KMS-11 (cell line): ENCODE measurements around the gene HOXD9.

Experiments used
- H2AFZ ChIP-seq: fragments of 200-600 bp; sonication (generic); 2 replicates; pipeline ENCODE4 v1.6.1; 2016; ENCODE audit warnings: antibody characterized with exemption, mixed run types, low read depth
- H3K27ac ChIP-seq: fragments of 200-600 bp; sonication (generic); 2 replicates; pipeline ENCODE4 v1.6.1; 2016; ENCODE audit warnings: mild to moderate bottlenecking, mixed run types
- H3K27me3 ChIP-seq: fragments of 200-600 bp; sonication (generic); 2 replicates; pipeline ENCODE4 v1.6.1; 2017; ENCODE audit warnings: mild to moderate bottlenecking, low read depth, mixed run types, moderate library complexity; ENCODE audit not compliant: insufficient read depth
- H3K36me3 ChIP-seq: fragments of 200-600 bp; sonication (generic); 2 replicates; pipeline ENCODE4 v1.6.1; 2017; ENCODE audit warnings: mild to moderate bottlenecking, mixed run types; ENCODE audit not compliant: insufficient read depth
- H3K4me1 ChIP-seq: fragments of 200-600 bp; sonication (generic); 2 replicates; pipeline ENCODE4 v1.6.1; 2016; ENCODE audit warnings: mild to moderate bottlenecking, low read depth, mixed run types; ENCODE audit not compliant: poor library complexity, severe bottlenecking
- H3K4me2 ChIP-seq: fragments of 200-600 bp; sonication (generic); 2 replicates; pipeline ENCODE4 v1.7.0; 2016; ENCODE audit warnings: mild to moderate bottlenecking, mixed run types
- H3K4me3 ChIP-seq: fragments of 200-600 bp; sonication (generic); IDR thresholded peaks from 2 replicates; pipeline ENCODE4 v1.6.1; 2017; ENCODE audit warnings: low read depth, low read length, mixed read lengths; ENCODE audit not compliant: insufficient read depth
- H3K79me2 ChIP-seq: fragments of 200-600 bp; sonication (generic); 2 replicates; pipeline ENCODE4 v1.6.1; 2016; ENCODE audit warnings: low read depth, mixed run types; ENCODE audit not compliant: insufficient read depth
- H3K9ac ChIP-seq: fragments of 200-600 bp; sonication (generic); 2 replicates; pipeline ENCODE4 v1.6.1; 2016; ENCODE audit warnings: mild to moderate bottlenecking, mixed run types
- H4K20me1 ChIP-seq: fragments of 200-600 bp; sonication (generic); 2 replicates; pipeline ENCODE4 v1.6.1; 2016; ENCODE audit warnings: mild to moderate bottlenecking, mixed run types; ENCODE audit not compliant: insufficient read depth
- TF ChIP-seq, protein P1 (sequence below): fragments of 200-600 bp; sonication (generic); conservative IDR thresholded peaks from 2 replicates; pipeline ENCODE4 v1.6.1; 2017; ENCODE audit warnings: low read depth, mild to moderate bottlenecking, antibody characterized with exemption, low read length, moderate library complexity, mixed read lengths

HOXD9 gene

DNA sequence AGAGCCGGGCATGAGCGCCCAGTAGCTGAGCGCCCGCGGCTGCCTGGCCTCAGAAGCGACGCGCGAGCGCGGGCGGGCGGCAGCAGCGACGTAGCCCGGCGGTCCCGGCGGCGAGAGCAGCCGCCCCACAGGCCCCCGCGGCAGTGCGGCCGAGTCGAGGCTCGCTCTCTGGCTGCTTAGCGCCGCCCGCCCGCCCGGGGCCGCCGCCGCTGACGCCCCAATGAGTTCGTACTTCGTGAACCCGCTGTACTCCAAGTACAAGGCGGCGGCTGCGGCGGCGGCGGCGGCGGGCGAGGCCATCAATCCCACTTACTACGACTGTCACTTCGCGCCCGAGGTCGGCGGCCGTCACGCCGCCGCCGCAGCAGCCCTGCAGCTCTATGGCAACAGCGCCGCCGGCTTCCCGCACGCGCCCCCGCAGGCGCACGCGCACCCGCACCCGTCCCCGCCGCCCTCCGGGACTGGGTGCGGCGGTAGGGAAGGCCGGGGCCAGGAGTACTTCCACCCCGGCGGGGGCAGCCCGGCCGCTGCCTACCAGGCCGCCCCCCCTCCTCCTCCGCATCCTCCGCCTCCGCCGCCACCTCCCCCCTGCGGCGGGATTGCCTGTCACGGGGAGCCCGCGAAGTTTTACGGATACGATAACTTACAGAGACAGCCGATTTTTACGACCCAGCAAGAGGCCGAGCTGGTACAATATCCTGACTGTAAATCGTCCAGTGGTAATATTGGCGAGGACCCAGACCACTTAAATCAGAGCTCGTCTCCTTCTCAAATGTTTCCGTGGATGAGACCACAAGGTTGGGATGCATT is 7.8 kb downstream of the HOXD9 start:
- H3K4me3 ChIP-seq = no peak overlapping the region
- no peak overlapping the region for H3K9ac ChIP-seq
- H3K79me2 ChIP-seq = no peaks in the 10 kb centered on the region
- H4K20me1 ChIP-seq = no peaks in the 10 kb centered on the region
- H3K4me1 ChIP-seq = peaks cover 7% of the 10 kb centered on the region
- H3K27me3 ChIP-seq = no peaks in the 10 kb centered on the region
- no peak overlapping the region for H3K27ac ChIP-seq
- H3K36me3 ChIP-seq = no peaks in the 10 kb centered on the region
- TF ChIP-seq, protein P1, sequence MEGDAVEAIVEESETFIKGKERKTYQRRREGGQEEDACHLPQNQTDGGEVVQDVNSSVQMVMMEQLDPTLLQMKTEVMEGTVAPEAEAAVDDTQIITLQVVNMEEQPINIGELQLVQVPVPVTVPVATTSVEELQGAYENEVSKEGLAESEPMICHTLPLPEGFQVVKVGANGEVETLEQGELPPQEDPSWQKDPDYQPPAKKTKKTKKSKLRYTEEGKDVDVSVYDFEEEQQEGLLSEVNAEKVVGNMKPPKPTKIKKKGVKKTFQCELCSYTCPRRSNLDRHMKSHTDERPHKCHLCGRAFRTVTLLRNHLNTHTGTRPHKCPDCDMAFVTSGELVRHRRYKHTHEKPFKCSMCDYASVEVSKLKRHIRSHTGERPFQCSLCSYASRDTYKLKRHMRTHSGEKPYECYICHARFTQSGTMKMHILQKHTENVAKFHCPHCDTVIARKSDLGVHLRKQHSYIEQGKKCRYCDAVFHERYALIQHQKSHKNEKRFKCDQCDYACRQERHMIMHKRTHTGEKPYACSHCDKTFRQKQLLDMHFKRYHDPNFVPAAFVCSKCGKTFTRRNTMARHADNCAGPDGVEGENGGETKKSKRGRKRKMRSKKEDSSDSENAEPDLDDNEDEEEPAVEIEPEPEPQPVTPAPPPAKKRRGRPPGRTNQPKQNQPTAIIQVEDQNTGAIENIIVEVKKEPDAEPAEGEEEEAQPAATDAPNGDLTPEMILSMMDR = no peak
- H2AFZ ChIP-seq = no peak overlapping the region
- no peak overlapping the region for H3K4me2 ChIP-seq

DNA sequence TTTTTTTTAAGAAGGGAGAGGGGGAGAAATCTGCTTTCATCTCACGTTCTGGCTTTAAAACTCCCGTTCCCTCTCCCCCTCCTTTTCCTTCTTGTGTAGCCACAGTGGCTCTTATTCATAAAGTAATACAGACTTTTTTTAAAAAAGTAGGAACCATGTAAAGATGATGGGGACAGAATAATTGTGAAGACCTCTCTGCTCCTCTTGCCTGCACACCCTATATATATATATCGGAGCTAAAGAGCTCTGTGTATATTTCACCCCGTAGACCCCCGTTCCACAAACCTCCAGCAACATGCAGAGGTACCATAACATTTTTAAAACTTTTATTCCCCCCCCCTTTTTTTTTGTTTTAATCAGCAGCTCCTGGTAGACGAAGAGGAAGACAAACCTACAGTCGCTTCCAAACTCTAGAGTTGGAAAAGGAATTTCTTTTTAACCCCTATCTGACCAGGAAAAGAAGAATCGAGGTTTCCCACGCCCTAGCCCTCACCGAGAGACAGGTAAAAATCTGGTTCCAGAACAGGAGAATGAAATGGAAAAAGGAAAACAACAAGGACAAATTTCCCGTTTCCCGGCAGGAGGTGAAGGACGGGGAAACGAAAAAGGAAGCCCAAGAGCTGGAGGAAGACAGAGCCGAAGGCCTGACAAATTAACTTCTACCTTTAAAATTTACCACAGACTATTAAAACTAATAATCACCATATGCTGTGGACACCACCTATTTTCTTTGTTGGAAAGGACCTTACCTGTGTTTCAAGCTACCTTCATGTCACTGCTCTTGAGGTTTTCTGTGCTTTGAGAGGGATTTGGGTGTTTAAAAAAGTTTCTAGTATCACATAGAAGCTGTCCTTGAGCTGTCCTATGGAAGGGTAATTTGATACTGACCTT is 8.7 kb downstream of the HOXD9 start:
- Histone ChIP-seq H4K20me1 (no peaks in the 10 kb centered on the region), H3K79me2 (no peaks in the 10 kb centered on the region), H3K4me2 (no peak overlapping the region), H3K4me1 (peaks cover 12% of the 10 kb centered on the region), H3K36me3 (no peaks in the 10 kb centered on the region), H3K27ac (no peak overlapping the region), H2AFZ (no peak overlapping the region), H3K9ac (no peak overlapping the region), H3K27me3 (no peaks in the 10 kb centered on the region), H3K4me3 (no peak overlapping the region)
- TF ChIP-seq, protein P1 = no peak

DNA sequence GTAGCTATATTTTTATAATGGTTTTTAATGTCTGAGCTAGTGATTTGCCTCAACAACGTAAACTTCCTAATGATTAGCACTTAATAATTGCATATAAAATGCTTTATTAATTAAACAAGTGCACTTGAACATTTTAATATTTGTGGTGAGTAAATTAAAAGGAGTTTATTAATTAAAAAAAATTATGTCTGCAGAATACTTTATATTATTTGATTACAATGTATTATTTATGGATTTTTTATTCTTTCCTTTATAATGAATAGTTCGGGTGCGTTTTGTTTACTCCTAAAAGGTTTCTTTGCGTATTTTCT is 9.3 kb downstream of the HOXD9 start:
- no peak overlapping the region for H3K4me3 ChIP-seq

More for the DNA sequence above, 9.3 kb downstream of the HOXD9 start:
- no peaks in the 10 kb centered on the region for H4K20me1 ChIP-seq
- H3K4me1 ChIP-seq = peaks cover 12% of the 10 kb centered on the region
- no peak overlapping the region for H3K27ac ChIP-seq
- no peak overlapping the region for H2AFZ ChIP-seq
- TF ChIP-seq, protein P1 = no peak
- H3K9ac ChIP-seq = no peak overlapping the region
- no peaks in the 10 kb centered on the region for H3K79me2 ChIP-seq
- no peaks in the 10 kb centered on the region for H3K36me3 ChIP-seq
- no peak overlapping the region for H3K4me2 ChIP-seq
- H3K27me3 ChIP-seq = no peaks in the 10 kb centered on the region
